HepG2 (cell line): ENCODE results near the gene STX5. TPM values are rescaled to one million over a fixed set of nuclear protein-coding genes. Genes with fewer than 3 reads are reported as not detected.

Experiments used
- ADNP ChIP-seq: sonication (generic); formaldehyde crosslinking; IDR thresholded peaks from 2 replicates; pipeline ENCODE4 v1.4.0; 2020; ENCODE audit warnings: missing genetic modification reagents
- ATF2 ChIP-seq: sonication (generic); formaldehyde crosslinking; IDR thresholded peaks from 2 replicates; pipeline ENCODE4 v1.4.0; 2020; ENCODE audit warnings: missing genetic modification reagents
- ELF4 ChIP-seq: sonication (generic); formaldehyde crosslinking; IDR thresholded peaks from 2 replicates; pipeline ENCODE4 v1.5.0; 2020; ENCODE audit warnings: missing genetic modification reagents, mild to moderate bottlenecking, moderate library complexity, borderline replicate concordance
- FOXA3 ChIP-seq: IDR thresholded peaks from 2 replicates; pipeline ENCODE4 v1.6.1; 2016; ENCODE audit warnings: missing genetic modification reagents, missing compliant biosample characterization
- GFI1 ChIP-seq: sonication (generic); formaldehyde crosslinking; IDR thresholded peaks from 2 replicates; pipeline ENCODE4 v1.5.0; 2020; ENCODE audit warnings: missing genetic modification reagents, mild to moderate bottlenecking, borderline replicate concordance
- GMEB1 ChIP-seq: sonication (generic); formaldehyde crosslinking; IDR thresholded peaks from 2 replicates; pipeline ENCODE4 v1.5.1; 2020; ENCODE audit warnings: missing genetic modification reagents, mild to moderate bottlenecking, borderline replicate concordance
- MAF1 ChIP-seq: sonication (generic); formaldehyde crosslinking; IDR thresholded peaks from 2 replicates; pipeline ENCODE4 v1.5.0; 2020; ENCODE audit warnings: missing genetic modification reagents, borderline replicate concordance
- MAZ ChIP-seq, 2 experiments: sonication (generic) in 1 of 2; formaldehyde crosslinking in 1 of 2; IDR thresholded peaks; 2 replicates each; pipeline versions ENCODE4 v1.5.0 to v1.6.1; 2012 to 2020; ENCODE audit warnings: low read depth in 2 of 2, mild to moderate bottlenecking in 2 of 2, borderline replicate concordance in 1 of 2, improper control_type of control experiment in 1 of 2, low read length in 1 of 2, missing genetic modification reagents in 1 of 2, moderate library complexity in 1 of 2
- NFYB ChIP-seq: sonication (generic); formaldehyde crosslinking; IDR thresholded peaks from 2 replicates; pipeline ENCODE4 v1.4.0; 2020; ENCODE audit warnings: missing genetic modification reagents
- SAFB2 ChIP-seq: sonication (generic); formaldehyde crosslinking; IDR thresholded peaks from 2 replicates; pipeline ENCODE4 v1.5.1; 2020; ENCODE audit warnings: missing genetic modification reagents, low read depth, mild to moderate bottlenecking, borderline replicate concordance
- STAT6 ChIP-seq: sonication (generic); formaldehyde crosslinking; IDR thresholded peaks from 2 replicates; pipeline ENCODE4 v1.4.0; 2020; ENCODE audit warnings: missing genetic modification reagents, mild to moderate bottlenecking, borderline replicate concordance
- ZNF124 ChIP-seq: sonication (generic); formaldehyde crosslinking; IDR thresholded peaks from 2 replicates; pipeline ENCODE4 v1.4.0; 2020; ENCODE audit warnings: missing genetic modification reagents
- ZNF564 ChIP-seq: sonication (generic); formaldehyde crosslinking; IDR thresholded peaks from 2 replicates; pipeline ENCODE4 v1.8.1; 2023; ENCODE audit warnings: mild to moderate bottlenecking, missing genetic modification reagents
- ZNF788 ChIP-seq: sonication (generic); formaldehyde crosslinking; IDR thresholded peaks from 2 replicates; pipeline ENCODE4 v1.5.0; 2020; ENCODE audit warnings: mild to moderate bottlenecking, missing genetic modification reagents, borderline replicate concordance
- ZNF790 ChIP-seq: sonication (generic); formaldehyde crosslinking; IDR thresholded peaks from 2 replicates; pipeline ENCODE4 v1.8.0; 2022; ENCODE audit warnings: missing genetic modification reagents, mild to moderate bottlenecking, borderline replicate concordance
- polyA plus RNA-seq, 8 experiments: library from polyadenylated mRNA; depleted of rRNA in 3 of 8; stranded (reverse) in 7 of 8; unstranded in 1 of 8; fragments of >200 nt; fragmentation: Illumina TruSeq in 4 of 8; extraction: Trizol in 4 of 8; gene quantifications; 2 replicates each; pipeline versions ENCODE4 v1.2.1 to v1.2.3, GENCODE V29; 2011 to 2016; ENCODE audit warnings: low read depth in 4 of 8, missing spikeins in 1 of 8, mixed read lengths in 1 of 8; ENCODE audit not compliant: insufficient read depth in 1 of 8
- total RNA-seq, 5 experiments: library from RNA; depleted of rRNA; stranded (reverse); fragments of >200 nt; fragmentation: Illumina TruSeq; extraction: Trizol; gene quantifications; 2 replicates each; pipeline ENCODE4 v1.2.3, GENCODE V29; 2016; ENCODE audit warnings: low read depth in 1 of 5
- TF ChIP-seq, protein P1 (sequence below): sonication (generic); formaldehyde crosslinking; IDR thresholded peaks from 2 replicates; pipeline ENCODE4 v1.4.0; 2020; ENCODE audit warnings: mild to moderate bottlenecking, missing genetic modification reagents
- TF ChIP-seq, protein P2 (sequence below): sonication (generic); formaldehyde crosslinking; conservative IDR thresholded peaks from 2 replicates; pipeline ENCODE4 v1.4.0; 2020; ENCODE audit warnings: missing genetic modification reagents

Gene STX5
- total and polyA plus RNA-seq, 2 of the 13 experiments (the other 11 are each of a cell fraction or from before 2014, with no cell fraction given), result 26.9 to 30.0 TPM

- TF ChIP-seq MAZ (IDR thresholded peaks at IDR 0.05; ENCODE audit: borderline replicate concordance, low read depth, low read length) (peak; percentile 78), MAZ (CRISPR knock-in tag; IDR thresholded peaks at IDR 0.05; ENCODE audit: low read depth) (peak; percentile 67; the same call in 1 of the 2 replicates), GMEB1 (CRISPR knock-in tag) (peak; percentile 79; the same call in 1 of the 2 replicates), ATF2 (CRISPR knock-in tag) (no peak), ZNF788 (CRISPR knock-in tag) (peak; percentile 86; the same call in 1 of the 2 replicates), SAFB2 (CRISPR knock-in tag) (peak; percentile 92), ZNF790 (no peak), ADNP (CRISPR knock-in tag) (no peak), ZNF564 (CRISPR knock-in tag) (0 out of 2 replicates have a peak, but pooled peaks have one; percentile 62), ELF4 (CRISPR knock-in tag) (peak; percentile 89), GFI1 (CRISPR knock-in tag) (peak; percentile 71), NFYB (peak; percentile 22; the same call in 1 of the 2 replicates), STAT6 (CRISPR knock-in tag) (no peak; the same call in 1 of the 2 replicates), FOXA3 (CRISPR knock-in tag) (peak; percentile 38; the same call in 1 of the 2 replicates), ZNF124 (CRISPR knock-in tag) (peak; percentile 85; the same call in 1 of the 2 replicates), MAF1 (CRISPR knock-in tag) (no peak)
- TF ChIP-seq, protein P1, sequence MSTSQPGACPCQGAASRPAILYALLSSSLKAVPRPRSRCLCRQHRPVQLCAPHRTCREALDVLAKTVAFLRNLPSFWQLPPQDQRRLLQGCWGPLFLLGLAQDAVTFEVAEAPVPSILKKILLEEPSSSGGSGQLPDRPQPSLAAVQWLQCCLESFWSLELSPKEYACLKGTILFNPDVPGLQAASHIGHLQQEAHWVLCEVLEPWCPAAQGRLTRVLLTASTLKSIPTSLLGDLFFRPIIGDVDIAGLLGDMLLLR (CRISPR knock-in tag), result peak; percentile 53; the same call in 1 of the 2 replicates
- TF ChIP-seq, protein P2, sequence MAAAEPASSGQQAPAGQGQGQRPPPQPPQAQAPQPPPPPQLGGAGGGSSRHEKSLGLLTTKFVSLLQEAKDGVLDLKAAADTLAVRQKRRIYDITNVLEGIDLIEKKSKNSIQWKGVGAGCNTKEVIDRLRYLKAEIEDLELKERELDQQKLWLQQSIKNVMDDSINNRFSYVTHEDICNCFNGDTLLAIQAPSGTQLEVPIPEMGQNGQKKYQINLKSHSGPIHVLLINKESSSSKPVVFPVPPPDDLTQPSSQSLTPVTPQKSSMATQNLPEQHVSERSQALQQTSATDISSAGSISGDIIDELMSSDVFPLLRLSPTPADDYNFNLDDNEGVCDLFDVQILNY (CRISPR knock-in tag), result no peak
Observed at GRCh38 chr11:62791501-62792201, 40.2 kb downstream of the STX5 start, which contains the start of gene TMEM223 (continued).
